Inferior parietal cortex (tissue), 1 donor: Measurements from ENCODE around the gene PSME3IP1.

ENCODE experiments used
- DNase-seq: peaks from one replicate; pipeline ENCODE4 v3.0.0-alpha.2; 2016; ENCODE audit errors: extremely low spot score

The PSME3IP1 gene

GRCh38 chr16:57167953-57168352, 17.9 kb downstream of the PSME3IP1 start:
- peak; percentile 85 for DNase-seq

- DNase-seq: no peak
These were observed 18.3 kb downstream of the PSME3IP1 start for GRCh38 chr16:57167538-57167937.

- DNase-seq: no peak
These were observed 18.9 kb downstream of the PSME3IP1 start for GRCh38 chr16:57166951-57167350.

GRCh38 chr16:57166451-57166850, 19.4 kb downstream of the PSME3IP1 start:
- no peak for DNase-seq

- DNase-seq: no peak
These were observed 19.9 kb downstream of the PSME3IP1 start for GRCh38 chr16:57165938-57166337.

- DNase-seq: no peak
These were observed 20.4 kb downstream of the PSME3IP1 start for GRCh38 chr16:57165483-57165882.

GRCh38 chr16:57163842-57164241, 22.0 kb downstream of the PSME3IP1 start:
- no peak for DNase-seq

- DNase-seq: no peak
These were observed 26.4 kb downstream of the PSME3IP1 start for GRCh38 chr16:57159447-57159846.

GRCh38 chr16:57157533-57157932, 28.3 kb downstream of the PSME3IP1 start:
- DNase-seq: no peak

GRCh38 chr16:57156351-57156703, 29.5 kb downstream of the PSME3IP1 start:
- DNase-seq: no peak

GRCh38 chr16:57155702-57156350, 30.0 kb downstream of the PSME3IP1 start:
- no peak for DNase-seq

GRCh38 chr16:57153841-57154240, 32.0 kb downstream of the PSME3IP1 start:
- no peak for DNase-seq

GRCh38 chr16:57152096-57153093, 33.4 kb downstream of the PSME3IP1 start:
- DNase-seq: no peak

GRCh38 chr16:57151369-57151768, 34.5 kb downstream of the PSME3IP1 start:
- no peak for DNase-seq

GRCh38 chr16:57150682-57151330, 35.0 kb downstream of the PSME3IP1 start:
- DNase-seq: no peak

- DNase-seq: no peak
These were observed 36.4 kb downstream of the PSME3IP1 start for GRCh38 chr16:57149391-57149790.

- no peak for DNase-seq
These were observed 37.4 kb downstream of the PSME3IP1 start for GRCh38 chr16:57148481-57148880.

GRCh38 chr16:57147381-57148221, 38.2 kb downstream of the PSME3IP1 start:
- DNase-seq: no peak

GRCh38 chr16:57146735-57147134, 39.1 kb downstream of the PSME3IP1 start:
- no peak for DNase-seq

GRCh38 chr16:57146040-57146647, 39.7 kb downstream of the PSME3IP1 start:
- no peak for DNase-seq
